GM20431 (cell line): Measurements from ENCODE around the gene UTF1.

Experiments
- in situ Hi-C: fragments of 300-500 bp; cut with MseI, MboI; formaldehyde crosslinking; loops from one replicate; pipeline ENCODE4 v1.15.0; 2020; ENCODE audit warnings: low sequenced_read_pairs; ENCODE audit not compliant: unreplicated experiment

The UTF1 gene, protein sequence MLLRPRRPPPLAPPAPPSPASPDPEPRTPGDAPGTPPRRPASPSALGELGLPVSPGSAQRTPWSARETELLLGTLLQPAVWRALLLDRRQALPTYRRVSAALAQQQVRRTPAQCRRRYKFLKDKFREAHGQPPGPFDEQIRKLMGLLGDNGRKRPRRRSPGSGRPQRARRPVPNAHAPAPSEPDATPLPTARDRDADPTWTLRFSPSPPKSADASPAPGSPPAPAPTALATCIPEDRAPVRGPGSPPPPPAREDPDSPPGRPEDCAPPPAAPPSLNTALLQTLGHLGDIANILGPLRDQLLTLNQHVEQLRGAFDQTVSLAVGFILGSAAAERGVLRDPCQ

DNA sequence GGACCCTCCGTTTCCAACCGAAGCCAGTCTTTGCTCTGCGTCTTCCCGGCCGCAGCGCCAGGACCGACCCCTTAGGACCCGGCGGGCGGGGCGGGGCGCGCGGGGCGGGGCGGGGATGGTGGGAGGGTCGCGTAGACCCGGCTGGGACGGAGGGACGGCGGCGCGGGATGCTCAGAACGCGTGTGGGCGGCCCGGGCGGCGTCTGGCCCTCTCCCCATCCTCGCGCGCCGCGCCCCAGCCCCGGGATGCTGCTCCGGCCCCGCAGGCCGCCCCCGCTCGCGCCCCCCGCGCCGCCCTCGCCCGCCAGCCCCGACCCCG, at the start of gene UTF1:
UTF1 (plus strand) TSS at position 174 of the 318 bp plus-strand sequence; CDS start at position 246, 72 bp downstream.
- in situ Hi-C loops = no loop called here

DNA sequence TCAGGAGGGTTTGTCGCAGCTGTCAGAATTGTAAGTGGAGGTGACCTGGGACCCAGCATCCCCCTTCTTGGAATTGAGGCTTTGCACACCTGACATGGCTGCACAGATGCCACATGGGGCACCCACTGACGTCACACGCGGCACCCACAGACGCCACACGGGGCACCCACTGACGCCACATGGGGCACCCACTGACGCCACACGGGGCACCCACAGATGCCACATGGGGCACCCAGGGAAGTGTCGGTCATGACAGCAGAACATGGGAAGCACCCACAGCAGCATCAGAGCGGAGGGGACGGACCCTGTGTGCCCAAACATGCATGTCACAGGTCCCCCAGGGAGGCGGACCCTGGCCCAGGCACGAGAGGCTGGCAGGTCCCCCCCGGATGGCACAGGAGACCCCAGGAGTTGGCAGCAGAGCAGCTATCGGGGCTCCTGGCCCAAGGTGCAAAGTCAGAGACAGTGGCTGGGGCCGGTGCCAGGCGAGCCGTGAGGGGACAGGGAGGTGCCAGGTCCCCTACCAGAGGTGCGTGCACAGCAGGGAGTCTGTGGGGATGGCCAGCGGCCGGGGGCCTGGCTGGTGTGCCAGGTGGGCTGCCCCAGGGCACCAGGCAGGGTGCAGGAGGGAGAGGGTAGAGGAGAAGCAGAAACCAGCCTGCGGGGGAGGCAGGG, 48.9 kb upstream of the UTF1 start:
- in situ Hi-C loops = no loop called here

DNA sequence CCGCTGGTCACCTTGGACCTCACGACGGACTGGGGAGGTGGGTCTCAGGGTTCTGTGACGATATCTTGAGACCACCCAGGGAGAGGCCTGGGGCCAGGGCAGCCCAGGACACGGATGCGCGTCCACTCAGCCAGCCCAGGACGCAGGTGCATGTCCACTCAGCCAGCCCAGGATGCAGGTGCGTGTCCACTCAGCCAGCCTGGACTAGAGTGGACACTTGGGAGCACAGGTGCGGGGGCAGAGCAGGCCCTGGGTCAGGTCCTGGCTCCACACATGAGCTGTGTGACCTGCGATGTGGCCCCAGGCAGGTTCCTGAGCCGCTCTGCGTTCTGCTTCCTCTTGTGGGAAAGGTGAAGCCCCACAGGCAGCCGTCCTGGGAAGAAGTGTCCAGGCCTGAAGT, 47.8 kb upstream of the UTF1 start:
- in situ Hi-C loops = no loop called here

DNA sequence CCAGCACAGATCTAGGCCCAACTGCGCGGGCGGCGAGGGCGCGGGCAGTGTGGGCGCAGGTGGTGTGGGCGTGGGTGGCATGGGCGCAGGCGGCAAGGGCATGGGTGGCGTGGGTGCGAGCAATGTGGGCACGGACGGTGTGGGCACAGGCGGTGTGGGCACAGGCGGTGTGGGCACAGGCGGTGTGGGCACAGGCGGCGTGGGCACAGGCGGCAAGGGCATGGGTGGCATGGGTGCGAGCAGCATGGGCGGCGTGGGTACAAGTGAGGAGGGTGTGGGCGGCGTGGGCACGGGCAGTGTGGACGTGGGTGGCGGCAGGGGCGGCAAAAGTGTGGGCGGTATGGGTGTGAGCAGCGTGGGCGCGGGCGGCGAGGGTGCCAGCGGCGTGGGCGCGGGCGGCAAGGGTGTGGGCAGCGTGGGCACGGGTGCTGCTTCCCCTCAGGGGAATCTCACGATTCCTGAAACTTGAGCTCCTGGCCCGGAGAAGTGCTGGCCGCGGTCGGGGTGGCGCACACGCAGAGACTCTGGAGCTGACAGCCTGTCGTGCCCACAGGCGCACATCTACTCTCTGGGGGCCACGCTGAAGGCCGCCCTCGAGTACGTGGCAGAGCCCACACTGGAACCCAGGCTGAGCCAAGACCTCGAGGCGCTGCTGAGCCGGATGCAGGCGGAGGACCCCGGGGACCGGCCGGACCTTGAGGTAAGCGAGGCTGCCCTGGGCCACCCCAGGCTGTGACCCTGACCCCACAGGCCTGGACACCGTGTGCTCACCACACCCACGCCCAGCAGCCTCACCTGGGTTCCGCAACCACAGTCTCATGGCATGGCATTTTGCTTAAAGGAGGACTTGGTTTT, 47.0 kb upstream of the UTF1 start:
- in situ Hi-C loops = no loop called here

DNA sequence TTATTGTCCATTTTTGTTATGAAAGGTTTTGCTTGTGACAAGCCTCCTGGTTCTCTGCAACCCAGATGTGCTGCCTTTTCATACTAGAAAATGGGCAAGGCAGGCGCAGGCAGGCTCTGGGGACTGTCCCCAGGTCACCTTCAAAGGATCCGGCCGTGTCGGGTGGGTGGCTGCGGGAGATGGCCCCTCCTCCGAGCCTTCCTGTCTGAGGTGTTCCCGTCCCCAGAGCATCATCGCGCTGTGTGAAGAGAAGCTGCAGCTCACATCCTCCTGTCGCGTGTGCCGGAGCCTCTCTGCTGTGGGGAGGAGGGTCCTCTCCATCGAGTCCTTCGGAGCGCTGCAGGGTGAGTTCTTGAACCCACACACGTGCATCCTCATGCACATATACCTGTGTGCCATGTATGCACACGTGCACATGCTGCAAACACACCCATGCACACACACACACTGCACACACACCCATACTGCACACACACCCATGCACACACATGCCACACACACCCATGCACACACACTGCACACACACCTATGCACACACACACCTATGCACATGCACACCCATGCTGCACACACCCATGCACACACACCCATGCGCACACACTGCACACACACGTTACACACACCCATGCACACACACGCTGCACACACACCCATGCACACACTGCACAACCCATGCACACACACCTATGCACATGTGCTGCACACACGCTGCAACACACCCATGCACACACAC, 46.2 kb upstream of the UTF1 start:
- in situ Hi-C loops = no loop called here

DNA sequence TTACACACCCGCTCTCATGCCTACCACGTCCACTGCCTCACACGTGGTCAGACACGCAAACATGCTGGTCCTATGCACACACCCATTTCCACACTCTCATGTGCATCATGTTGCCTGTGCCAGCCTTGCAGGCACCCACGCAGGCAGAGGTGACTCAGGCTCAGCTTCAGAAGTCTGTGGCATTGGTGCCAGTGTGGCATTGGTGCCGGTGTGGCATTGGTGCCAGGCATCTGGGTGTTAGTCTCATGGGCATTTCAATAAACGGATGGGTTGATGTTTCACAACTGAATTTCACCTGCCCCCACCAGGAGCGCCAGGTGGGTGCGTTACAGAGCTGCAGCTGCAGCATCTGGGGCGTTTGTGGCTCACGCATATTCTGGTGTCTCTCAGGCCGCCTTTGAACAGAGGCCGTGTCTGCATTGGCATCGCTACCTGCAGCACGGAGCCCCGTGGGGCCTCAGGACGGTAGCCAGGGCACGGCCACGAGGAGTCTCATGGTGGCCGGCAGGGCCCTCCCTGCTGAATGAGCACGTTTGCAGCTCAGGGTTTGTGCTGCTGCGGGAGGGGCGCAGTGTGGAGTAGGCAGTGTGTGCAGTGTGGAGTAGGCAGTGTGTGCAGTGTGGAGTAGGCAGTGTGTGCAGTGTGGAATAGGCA, 45.3 kb upstream of the UTF1 start:
- in situ Hi-C loops = no loop called here

DNA sequence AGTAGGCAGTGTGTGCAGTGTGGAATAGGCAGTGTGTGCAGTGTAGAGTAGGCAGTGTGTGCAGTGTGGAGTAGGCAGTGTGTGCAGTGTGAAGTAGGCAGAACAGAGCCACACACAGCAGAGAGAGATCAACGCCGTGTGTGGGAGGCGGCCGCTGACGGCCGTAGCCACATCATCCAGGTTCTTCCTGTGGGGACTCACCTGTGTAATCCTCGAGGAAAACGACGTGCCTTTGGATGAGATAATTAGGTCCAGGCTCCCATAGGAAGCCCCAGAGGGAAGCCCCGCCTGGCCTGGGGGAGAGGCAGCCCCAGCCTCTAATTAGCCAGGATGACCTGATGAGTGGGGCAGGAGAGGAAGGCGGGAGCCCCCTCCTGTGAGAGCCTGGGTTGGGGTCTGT, 44.6 kb upstream of the UTF1 start:
- in situ Hi-C loops = no loop called here

DNA sequence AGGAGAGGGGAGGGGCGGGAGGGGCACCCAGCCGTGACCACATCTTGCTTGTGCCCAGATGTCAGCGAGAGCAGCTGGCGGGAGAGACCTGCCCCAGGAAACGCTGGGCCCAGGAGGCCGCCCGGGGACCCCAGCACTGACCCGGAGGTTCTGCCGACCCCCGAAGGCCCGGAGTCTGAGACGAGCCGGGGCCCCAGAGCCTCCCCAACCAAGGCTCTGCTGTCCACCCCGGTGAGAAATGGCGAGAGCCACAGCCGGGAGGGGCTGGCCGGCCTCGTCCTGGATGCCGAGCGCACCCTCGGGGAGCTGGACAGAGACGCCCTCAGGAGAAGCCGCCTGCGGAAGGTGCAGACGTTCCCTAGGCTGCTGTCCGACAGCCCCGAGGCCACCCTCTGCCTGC, 44.1 kb upstream of the UTF1 start:
- in situ Hi-C loops = no loop called here

DNA sequence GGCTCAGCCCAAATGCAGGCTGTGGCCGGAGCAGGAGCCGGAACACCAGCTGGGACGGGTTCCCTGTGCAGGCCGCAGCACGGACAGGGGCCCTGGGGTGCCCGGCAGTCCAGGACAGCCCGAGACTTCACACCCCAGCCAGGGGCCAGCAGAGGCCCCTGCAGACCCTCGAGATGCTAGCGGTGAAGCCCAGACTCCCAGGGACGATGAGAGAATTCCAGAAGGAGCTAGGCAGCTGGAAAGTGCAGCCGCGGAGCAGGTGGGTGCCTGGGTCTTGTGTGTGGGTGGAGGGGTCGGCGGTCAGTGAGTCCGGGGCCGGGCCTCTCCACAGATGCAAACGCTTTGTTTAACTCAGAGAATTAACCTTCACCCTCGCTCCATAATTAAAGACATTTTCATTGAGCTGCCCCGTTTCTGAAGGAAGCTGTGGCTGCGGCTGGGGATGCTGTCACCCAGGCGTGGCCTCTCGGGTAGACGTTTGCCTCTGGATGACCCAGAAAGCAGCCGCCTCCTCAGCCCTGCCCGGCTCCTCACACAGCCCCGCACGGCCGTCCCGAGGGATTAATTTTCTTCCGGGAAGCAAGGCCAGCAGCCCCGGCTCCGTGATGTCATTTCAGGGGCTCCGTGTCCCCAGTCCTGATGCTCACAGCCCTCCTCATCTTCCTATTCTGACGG, 43.5 kb upstream of the UTF1 start:
- in situ Hi-C loops = no loop called here

DNA sequence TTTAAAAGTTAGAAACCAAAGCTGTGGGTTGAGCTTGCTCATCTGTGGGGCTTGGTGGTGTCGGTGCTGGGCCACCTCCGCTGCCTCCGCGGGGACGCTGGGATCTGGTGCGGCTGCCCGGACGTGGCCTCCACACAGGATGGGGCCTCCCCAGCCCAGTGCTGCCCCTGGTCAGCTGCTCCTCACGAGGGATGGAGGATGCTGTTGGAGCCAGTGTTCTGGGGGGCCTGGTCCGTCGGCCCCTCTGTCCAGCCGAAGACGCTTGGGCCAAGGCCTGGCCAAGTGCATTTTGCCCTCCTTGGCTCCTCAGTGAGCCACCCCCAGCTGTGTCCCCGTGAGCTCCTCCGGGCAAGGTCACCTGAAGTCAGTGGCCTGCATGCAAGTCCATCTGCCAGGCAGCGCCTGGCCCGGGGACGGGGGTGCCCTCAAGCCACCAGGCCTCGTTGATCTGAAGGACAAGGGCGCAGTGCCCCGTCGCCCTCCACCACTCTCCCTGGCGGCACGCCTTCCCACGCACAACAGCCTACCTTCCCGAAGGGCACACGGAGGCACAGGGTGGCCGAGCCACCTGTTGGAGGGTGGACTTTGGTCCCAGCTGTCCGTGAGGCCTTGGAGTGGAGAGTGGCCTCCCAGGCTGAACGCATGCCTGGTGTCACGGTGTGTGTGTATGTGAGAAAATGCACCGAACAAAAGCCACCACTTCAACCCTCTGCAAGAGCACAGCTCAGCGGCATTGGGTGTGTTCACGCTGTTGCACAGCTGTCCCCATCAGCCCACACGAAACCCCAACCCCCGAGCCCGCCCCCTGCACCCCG, 42.7 kb upstream of the UTF1 start:
- in situ Hi-C loops = no loop called here

DNA sequence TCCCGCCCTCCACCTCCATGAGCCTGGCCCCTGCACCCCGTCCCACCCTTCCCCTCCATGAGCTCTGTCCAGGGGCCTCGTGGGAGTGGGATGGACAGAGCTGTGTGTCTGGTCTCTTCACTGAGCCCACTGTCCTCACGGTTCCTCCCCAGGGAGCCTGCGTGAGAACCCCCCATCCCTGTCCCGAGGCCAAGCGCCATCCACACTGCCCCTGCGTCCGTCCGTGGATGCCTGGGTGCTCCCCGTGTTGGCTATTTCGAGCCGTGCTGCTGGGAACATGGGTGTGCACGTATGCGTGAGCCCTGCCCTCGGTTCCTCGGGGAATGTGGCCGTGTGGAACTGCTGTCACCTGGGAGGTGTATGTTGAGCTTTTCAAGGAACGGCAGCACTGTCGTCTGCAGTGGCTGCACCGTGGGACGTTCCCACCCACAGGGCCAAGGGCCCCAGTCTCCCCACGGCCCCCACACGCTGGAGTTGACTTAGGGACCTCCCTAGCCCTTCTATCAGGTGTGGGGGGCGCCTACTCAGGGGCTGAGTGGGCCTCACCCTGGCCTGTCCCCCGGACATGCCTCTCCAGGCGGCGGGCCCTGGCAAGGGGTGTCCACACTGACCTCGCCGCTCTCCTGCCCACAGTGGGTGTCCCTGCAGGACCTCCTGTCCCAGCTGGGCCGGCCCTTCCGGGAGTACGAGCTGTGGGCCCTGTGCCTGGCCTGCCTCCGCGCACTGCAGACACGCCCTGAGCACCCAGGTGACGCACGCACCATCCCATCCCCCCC, 41.9 kb upstream of the UTF1 start:
- in situ Hi-C loops = no loop called here

DNA sequence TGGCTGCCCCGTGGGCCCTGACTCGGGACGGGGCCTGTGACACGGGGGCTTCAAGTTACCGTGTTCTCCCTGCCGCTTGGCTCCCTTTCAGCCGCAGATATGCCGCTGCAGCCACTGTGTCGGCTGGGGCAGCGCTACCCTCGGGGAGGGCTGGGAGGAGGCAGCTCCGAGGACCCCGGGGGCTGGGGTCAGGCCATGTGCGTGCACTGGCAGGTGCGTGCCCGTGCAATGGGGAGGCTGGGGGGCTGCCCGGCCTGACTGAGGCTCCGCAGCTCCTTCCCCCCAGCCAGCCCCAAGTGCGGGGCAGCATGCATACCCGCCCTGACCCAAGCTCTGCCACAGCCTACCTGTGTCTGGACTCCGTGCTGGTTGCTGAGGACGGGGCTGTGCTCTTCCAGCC, 40.8 kb upstream of the UTF1 start:
- in situ Hi-C loops = no loop called here

DNA sequence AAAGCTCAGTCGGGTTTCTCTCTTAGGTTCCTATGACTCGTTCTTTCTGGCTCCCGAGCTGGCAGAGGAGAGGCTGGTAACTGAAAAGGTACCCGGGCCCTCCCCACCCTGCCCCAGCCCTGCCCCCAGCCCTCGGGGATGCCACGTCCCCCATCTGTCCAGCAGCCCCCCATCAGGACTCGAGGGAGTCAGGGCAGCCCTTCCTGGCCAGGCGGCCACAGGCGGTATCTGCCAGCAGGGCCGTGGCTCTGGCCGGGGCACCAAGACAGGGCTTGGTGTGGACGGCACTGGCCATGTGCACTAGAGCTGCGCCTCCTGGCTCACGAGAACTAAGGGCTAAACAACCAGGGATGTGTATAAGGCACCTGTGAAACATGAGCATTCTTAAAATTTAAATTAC, 40.3 kb upstream of the UTF1 start:
- in situ Hi-C loops = no loop called here

DNA sequence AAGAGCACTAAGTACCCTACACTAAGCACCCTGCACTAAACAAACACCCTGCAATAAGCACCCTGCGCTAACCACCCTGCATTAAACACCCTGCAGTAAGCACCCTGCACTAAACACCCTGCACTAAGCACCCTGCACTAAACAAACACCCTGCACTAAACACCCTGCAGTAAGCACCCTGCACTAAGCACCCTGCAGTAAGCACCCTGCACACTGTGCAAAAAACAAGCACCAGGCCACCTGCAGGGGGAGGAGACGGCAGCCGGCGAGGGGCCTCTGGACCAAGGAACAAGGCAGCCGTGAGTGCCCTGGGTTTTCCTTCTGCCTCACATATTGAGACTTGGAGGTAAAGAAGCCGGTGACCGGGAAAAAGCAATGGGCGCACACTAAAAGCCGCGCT, 39.8 kb upstream of the UTF1 start:
- in situ Hi-C loops = no loop called here

DNA sequence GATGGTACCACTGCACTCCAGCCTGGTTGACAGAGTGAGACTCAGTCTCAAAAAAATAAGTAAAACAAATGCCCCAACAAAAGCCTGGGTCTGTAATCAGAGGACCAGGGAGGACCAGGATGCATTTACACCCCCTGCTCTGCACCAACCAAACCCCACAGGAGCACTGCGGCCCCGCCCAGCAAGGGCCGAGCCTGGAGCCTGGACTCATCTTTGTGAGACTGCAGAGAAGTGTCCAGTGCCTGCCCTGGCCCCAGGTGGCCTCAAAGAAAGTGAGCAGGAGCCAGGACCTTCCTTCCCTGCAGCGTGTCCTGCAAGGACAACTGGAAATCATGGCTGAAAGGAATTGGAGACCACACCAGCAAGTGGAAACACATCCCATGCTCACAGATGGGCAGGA, 38.4 kb upstream of the UTF1 start:
- in situ Hi-C loops = no loop called here

DNA sequence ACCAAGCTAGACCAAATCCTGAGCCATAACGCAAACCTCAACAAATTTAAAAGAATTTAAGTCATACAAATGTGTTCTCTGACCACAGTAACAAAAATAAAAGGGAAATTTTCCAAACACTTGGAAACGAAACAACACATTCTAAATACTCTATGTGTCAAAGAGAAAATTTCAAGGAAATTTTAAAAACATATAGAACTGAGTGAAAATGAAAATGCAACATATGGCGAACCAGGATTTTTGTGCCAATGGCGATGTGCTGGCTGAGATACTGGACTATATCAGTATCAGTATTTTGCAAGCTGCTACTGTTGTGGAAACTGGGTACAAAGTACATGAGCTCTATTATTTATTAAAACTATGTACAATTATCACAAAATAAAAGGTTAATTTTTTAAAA, 35.9 kb upstream of the UTF1 start:
- in situ Hi-C loops = no loop called here

DNA sequence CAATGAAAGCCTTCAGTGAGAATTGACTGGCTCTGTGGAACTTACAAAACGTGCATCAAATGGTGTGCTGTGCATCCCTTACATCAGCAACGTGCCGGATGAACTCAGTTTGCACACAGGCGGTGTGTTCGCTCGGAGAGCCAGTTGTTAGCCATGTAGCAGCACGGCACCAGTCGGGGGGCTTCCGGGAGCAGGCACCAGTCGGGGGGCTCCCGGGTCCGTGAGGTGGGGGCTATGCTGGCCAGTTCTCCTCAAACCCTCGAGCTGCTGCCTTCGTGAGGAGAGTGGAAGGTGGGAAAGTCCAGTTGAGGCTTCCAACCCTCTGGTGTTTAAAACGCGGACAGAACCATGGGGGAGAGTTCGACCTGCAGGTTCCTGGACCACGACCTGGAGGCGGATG, 34.9 kb upstream of the UTF1 start:
- in situ Hi-C loops = no loop called here

DNA sequence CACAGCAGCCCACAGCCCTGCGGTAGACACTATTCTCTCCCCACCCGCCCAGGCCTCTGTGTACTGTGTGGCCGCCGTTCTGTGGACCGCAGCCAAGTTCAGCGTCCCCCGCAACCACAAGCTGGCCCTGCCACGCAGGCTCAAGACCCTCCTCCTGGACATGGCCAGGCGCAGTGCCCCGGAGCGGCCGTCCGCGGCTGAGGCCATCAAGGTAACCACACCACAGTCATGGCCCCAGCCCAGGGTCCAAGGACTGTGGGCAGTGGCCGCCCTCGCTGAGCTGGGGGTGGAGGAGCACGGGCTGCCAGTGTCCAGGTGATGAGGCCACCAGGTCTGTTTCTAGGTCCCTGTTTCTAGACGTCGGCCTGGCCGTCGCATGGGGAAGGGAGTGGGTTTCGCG, 34.4 kb upstream of the UTF1 start:
- in situ Hi-C loops = no loop called here
